ENCODE data around the gene RAD51. TPM values are rescaled to one million over a fixed set of nuclear protein-coding genes. Genes with fewer than 3 reads are reported as not detected.
"Not testable (repeated sequence)": the region's sequence is repeated elsewhere in the genome, so short reads cannot be mapped to it uniquely, and the experiment has no call there.

Gene RAD51
- total and polyA plus RNA-seq, 9 of the 15 experiments (the other 6 are each of a cell fraction or from before 2014, with no cell fraction given): 16.0 to 63.8 (median 34.6) TPM

DNA sequence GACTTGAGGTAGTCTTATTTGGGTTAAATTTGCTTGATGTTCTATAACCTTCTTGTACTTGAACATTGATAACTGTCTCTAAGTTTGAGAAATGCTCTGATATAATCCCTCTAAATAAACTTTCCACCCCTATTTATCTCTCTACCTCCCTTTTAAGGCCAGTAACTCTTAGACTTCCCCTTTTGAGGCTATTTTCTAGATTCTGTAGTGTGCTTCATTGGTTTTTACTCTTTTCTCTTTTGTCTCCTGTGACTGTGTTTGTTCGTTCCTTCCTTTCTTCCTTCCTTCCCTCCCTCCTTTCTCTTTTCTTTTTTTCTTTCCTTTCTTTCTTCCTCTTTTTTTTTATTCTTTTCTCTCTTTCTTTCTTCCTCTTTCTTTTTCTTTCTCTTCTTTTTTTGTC is 14.0 kb upstream of the RAD51 start:
- H4K20me1 ChIP-seq (replicated peaks; ENCODE audit: control insufficient read depth, insufficient read depth, low read length); H3K9me3 ChIP-seq (replicated peaks; ENCODE audit: control insufficient read depth, insufficient read depth, low read depth, low read length); H3K4me1 ChIP-seq (replicated peaks in 1 of 2; ENCODE audit: control insufficient read depth in 2 of 2, insufficient read depth in 2 of 2, low read length in 2 of 2); H3K79me2 ChIP-seq (ENCODE audit: control insufficient read depth, insufficient read depth, low read length); H3K27me3 ChIP-seq (ENCODE audit: control insufficient read depth in 2 of 2, insufficient read depth in 2 of 2, low read length in 2 of 2); in situ Hi-C loops (cut with MboI); H3K9me1 ChIP-seq (ENCODE audit: control insufficient read depth, insufficient read depth, low read length); H2AFZ ChIP-seq (ENCODE audit: low read depth, low read length); H3K4me2 ChIP-seq (ENCODE audit: insufficient read depth, low read length); H3K9ac ChIP-seq (ENCODE audit: insufficient read depth in 1 of 2, low read depth in 2 of 2, low read length in 2 of 2); H3K4me3 ChIP-seq; BruUV-seq (replicated peaks); CTCF ChIA-PET (ENCODE audit: low intra/inter-chr PET ratio); intact Hi-C loops (cut with micrococcal nuclease); FAIRE-seq; ATAC-seq; H3K27ac ChIP-seq (ENCODE audit: extremely low read depth, low read depth, low read length); DNase-seq (ENCODE audit: extremely low read depth in 1 of 4, low spot score in 3 of 4); H3K36me3 ChIP-seq (ENCODE audit: control insufficient read depth, insufficient read depth, low read length): not testable (repeated sequence)
- 0% methylated on average over 1 of the region's 1 CpG for WGBS (ENCODE audit: insufficient coverage, low coverage, missing lambda C conversion rate)
- POLR2A ChIA-PET: interaction anchor here (0.7 to 1.9 kb wide), 2 partner anchors 12 to 13 kb away, joined by 3 to 8 read pairs; partner anchors contain the start of gene RAD51
- TF ChIP-seq, protein P1, sequence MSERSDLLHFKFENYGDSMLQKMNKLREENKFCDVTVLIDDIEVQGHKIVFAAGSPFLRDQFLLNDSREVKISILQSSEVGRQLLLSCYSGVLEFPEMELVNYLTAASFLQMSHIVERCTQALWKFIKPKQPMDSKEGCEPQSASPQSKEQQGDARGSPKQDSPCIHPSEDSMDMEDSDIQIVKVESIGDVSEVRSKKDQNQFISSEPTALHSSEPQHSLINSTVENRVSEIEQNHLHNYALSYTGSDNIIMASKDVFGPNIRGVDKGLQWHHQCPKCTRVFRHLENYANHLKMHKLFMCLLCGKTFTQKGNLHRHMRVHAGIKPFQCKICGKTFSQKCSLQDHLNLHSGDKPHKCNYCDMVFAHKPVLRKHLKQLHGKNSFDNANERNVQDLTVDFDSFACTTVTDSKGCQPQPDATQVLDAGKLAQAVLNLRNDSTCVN (CRISPR knock-in tag; IDR thresholded peaks at IDR 0.05): 0 out of 2 replicates have a peak, but pooled peaks have one; percentile 50
- TF ChIP-seq, protein P2, sequence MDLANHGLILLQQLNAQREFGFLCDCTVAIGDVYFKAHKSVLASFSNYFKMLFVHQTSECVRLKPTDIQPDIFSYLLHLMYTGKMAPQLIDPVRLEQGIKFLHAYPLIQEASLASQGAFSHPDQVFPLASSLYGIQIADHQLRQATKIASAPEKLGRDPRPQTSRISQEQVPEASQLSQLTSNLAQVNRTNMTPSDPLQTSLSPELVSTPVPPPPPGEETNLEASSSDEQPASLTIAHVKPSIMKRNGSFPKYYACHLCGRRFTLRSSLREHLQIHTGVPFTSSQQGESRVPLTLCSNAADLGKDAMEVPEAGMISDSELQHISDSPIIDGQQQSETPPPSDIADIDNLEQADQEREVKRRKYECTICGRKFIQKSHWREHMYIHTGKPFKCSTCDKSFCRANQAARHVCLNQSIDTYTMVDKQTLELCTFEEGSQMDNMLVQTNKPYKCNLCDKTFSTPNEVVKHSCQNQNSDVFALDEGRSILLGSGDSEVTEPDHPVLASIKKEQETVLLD (IDR thresholded peaks at IDR 0.05): 0 out of 2 replicates have a peak, but pooled peaks have one; percentile 36
- 0 out of 2 replicates have a peak, but pooled peaks have one; percentile 20 for TF ChIP-seq DPF2 (IDR thresholded peaks at IDR 0.05)
- TF ChIP-seq SMARCA5 (IDR thresholded peaks at IDR 0.05): peak; percentile 40; the same call in 1 of the 2 replicates
- TF ChIP-seq LEF1 (IDR thresholded peaks at IDR 0.05): 0 out of 2 replicates have a peak, but pooled peaks have one; percentile 34
- TF ChIP-seq, protein P3, sequence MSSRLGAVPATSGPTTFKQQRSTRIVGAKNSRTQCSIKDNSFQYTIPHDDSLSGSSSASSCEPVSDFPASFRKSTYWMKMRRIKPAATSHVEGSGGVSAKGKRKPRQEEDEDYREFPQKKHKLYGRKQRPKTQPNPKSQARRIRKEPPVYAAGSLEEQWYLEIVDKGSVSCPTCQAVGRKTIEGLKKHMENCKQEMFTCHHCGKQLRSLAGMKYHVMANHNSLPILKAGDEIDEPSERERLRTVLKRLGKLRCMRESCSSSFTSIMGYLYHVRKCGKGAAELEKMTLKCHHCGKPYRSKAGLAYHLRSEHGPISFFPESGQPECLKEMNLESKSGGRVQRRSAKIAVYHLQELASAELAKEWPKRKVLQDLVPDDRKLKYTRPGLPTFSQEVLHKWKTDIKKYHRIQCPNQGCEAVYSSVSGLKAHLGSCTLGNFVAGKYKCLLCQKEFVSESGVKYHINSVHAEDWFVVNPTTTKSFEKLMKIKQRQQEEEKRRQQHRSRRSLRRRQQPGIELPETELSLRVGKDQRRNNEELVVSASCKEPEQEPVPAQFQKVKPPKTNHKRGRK (tag; IDR thresholded peaks at IDR 0.05): peak; percentile 94
- TF ChIP-seq MTA1 (IDR thresholded peaks at IDR 0.05; ENCODE audit: borderline replicate concordance): peak; percentile 85; the same call in 1 of the 2 replicates
- TF ChIP-seq LARP7 (IDR thresholded peaks at IDR 0.05): peak; percentile 62; the same call in 1 of the 2 replicates
- TF ChIP-seq ZC3H8 (IDR thresholded peaks at IDR 0.05): 0 out of 2 replicates have a peak, but pooled peaks have one; percentile 45
- TF ChIP-seq OTX1 (CRISPR knock-in tag; IDR thresholded peaks at IDR 0.05): 0 out of 2 replicates have a peak, but pooled peaks have one; percentile 21
- TF ChIP-seq ARID1B (IDR thresholded peaks at IDR 0.05): peak; percentile 33; the same call in 1 of the 2 replicates
- peak; percentile 50 for TF ChIP-seq ARHGAP35 (IDR thresholded peaks at IDR 0.05; ENCODE audit: partially characterized antibody)
- TF ChIP-seq, protein P4, sequence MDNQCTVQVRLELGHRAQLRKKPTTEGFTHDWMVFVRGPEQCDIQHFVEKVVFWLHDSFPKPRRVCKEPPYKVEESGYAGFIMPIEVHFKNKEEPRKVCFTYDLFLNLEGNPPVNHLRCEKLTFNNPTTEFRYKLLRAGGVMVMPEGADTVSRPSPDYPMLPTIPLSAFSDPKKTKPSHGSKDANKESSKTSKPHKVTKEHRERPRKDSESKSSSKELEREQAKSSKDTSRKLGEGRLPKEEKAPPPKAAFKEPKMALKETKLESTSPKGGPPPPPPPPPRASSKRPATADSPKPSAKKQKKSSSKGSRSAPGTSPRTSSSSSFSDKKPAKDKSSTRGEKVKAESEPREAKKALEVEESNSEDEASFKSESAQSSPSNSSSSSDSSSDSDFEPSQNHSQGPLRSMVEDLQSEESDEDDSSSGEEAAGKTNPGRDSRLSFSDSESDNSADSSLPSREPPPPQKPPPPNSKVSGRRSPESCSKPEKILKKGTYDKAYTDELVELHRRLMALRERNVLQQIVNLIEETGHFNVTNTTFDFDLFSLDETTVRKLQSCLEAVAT (IDR thresholded peaks at IDR 0.05): 0 out of 4 replicates have a peak, but pooled peaks of 1 of the 2 experiments have one; percentile 33
- TF ChIP-seq YBX1 (IDR thresholded peaks at IDR 0.05): 0 out of 2 replicates have a peak, but pooled peaks have one; percentile 34
- peak; percentile 53; the same call in 1 of the 2 replicates for TF ChIP-seq SMARCE1 (IDR thresholded peaks at IDR 0.05)
- peak; percentile 23; the same call in 1 of the 2 replicates for TF ChIP-seq SMARCA4 (IDR thresholded peaks at IDR 0.05)
